H1 (cell line): ENCODE results near the gene SWI5. TPM values are rescaled to one million over a fixed set of nuclear protein-coding genes. Genes with fewer than 3 reads are reported as not detected.

Experiments
- NANOG ChIP-seq: IDR thresholded peaks from 2 replicates; pipeline ENCODE4 v1.6.1; 2011; ENCODE audit warnings: low read length, low read depth, mild to moderate bottlenecking, inconsistent platforms; ENCODE audit not compliant: insufficient read depth, poor library complexity, severe bottlenecking
- POLR2AphosphoS5 ChIP-seq: IDR thresholded peaks from 2 replicates; pipeline ENCODE4 v1.6.1; 2011; ENCODE audit warnings: low read depth, low read length
- SIN3A ChIP-seq, 2 experiments: IDR thresholded peaks in 1 of 2; conservative IDR thresholded peaks in 1 of 2; 2 replicates each; pipeline ENCODE4 v1.6.1; 2011 to 2012; ENCODE audit warnings: low read length in 2 of 2, improper control_type of control experiment in 1 of 2, low read depth in 1 of 2, mild to moderate bottlenecking in 1 of 2
- TAF7 ChIP-seq: optimal IDR thresholded peaks from 2 replicates; pipeline ENCODE3; 2011; ENCODE audit warnings: low read depth, mild to moderate bottlenecking, inconsistent platforms, low read length, moderate library complexity, borderline replicate concordance
- polyA plus RNA-seq, 7 experiments: library from polyadenylated mRNA; depleted of rRNA in 3 of 7; stranded (reverse) in 5 of 7; unstranded in 2 of 7; fragments of >200 nt in 5 of 7; fragments of 200-250 nt in 2 of 7; gene quantifications; 1 replicate in 5 of 7; 2 replicates in 1 of 7; 4 replicates in 1 of 7; pipeline versions ENCODE4 v1.2.1 to v1.2.3, GENCODE V29; 2011 to 2013; ENCODE audit warnings: missing spikeins in 2 of 7, mixed read lengths in 2 of 7
- total RNA-seq: library from RNA; stranded (reverse); fragmentation: NEBNext Ultra II Directional; extraction: Animal tissue kit (Norgen Biotek cat#: 25700); gene quantifications from 2 replicates; pipeline ENCODE4 v1.2.1, GENCODE V29; 2021

Gene SWI5
- total and polyA plus RNA-seq, 2 of the 8 experiments (the other 6 are each of a cell fraction or from before 2014, with no cell fraction given): 29.0 to 59.5 TPM

DNA sequence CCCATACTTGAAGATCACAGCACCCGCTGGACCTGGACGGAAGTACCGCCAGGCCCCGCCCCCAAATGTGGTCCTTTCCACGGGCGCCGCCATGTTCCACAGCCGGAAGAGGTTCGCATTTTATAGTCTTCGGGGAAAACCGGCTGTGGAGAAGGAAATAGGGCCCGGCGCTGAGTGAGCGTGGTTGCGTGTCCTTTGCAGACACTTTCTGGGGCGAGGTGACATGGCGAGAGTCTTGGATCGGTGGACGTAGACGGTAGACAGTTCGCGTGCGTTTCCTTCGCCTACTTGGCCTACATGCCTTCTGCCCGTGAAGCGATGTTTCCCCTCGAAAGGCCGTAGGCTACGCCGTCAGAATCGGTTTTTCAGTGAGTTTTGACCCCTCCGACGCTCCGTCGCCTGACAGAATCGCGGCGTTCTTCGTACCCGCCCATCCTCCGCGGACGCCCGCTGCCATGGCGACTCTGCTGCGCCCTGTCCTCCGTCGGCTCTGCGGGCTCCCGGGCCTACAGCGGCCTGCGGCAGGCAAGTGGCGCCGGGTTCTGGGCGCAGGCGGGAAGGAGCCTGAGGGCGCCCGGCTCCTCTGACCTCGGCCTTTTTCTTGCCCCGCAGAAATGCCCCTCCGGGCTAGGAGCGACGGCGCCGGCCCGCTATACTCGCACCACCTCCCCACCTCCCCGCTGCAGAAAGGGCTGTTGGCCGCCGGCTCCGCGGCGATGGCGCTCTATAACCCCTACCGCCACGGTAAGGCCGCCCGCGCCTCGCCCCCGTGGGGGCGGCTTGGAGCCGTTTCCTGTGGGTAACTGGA lies 46.5 kb downstream of the SWI5 start, which contains the start of the genes COQ4 and TRUB2 (continued):
- TF ChIP-seq NANOG (no peak), POLR2AphosphoS5 (peak; percentile 66), SIN3A (conservative IDR thresholded peaks at IDR 0.05 in 1 of 2, IDR thresholded peaks at IDR 0.05 in 1 of 2; ENCODE audit: low read depth in 1 of 2, low read length in 2 of 2) (peak; percentile 86 to 96), TAF7 (no peak)
